DOHH2 (cell line): ENCODE data around the gene PNMA6A.
"Not testable (repeated sequence)": the region's sequence is repeated elsewhere in the genome, so short reads cannot be mapped to it uniquely, and the experiment has no call there.

Experiments used
- EZH2phosphoT487 ChIP-seq: fragments of 200-600 bp; sonication (generic); IDR thresholded peaks from 2 replicates; pipeline ENCODE4 v1.6.1; 2017; ENCODE audit warnings: borderline replicate concordance, mild to moderate bottlenecking, antibody characterized with exemption, low read length, moderate library complexity, mixed read lengths
- TF ChIP-seq, protein P1 (sequence below): fragments of 200-600 bp; sonication (generic); IDR thresholded peaks from one replicate; pipeline ENCODE4 v1.5.1; 2014; ENCODE audit warnings: antibody characterized with exemption, mild to moderate bottlenecking, low read depth, low read length; ENCODE audit not compliant: poor library complexity, severe bottlenecking

GRCh38 chrX:153066402-153066801, 5.9 kb upstream of the PNMA6A start:
- TF ChIP-seq, protein P1, sequence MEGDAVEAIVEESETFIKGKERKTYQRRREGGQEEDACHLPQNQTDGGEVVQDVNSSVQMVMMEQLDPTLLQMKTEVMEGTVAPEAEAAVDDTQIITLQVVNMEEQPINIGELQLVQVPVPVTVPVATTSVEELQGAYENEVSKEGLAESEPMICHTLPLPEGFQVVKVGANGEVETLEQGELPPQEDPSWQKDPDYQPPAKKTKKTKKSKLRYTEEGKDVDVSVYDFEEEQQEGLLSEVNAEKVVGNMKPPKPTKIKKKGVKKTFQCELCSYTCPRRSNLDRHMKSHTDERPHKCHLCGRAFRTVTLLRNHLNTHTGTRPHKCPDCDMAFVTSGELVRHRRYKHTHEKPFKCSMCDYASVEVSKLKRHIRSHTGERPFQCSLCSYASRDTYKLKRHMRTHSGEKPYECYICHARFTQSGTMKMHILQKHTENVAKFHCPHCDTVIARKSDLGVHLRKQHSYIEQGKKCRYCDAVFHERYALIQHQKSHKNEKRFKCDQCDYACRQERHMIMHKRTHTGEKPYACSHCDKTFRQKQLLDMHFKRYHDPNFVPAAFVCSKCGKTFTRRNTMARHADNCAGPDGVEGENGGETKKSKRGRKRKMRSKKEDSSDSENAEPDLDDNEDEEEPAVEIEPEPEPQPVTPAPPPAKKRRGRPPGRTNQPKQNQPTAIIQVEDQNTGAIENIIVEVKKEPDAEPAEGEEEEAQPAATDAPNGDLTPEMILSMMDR = not testable (repeated sequence)
- TF ChIP-seq EZH2phosphoT487 = not testable (repeated sequence)
